HepG2 (cell line): ENCODE measurements around the gene C16orf78. TPM values are rescaled to one million over a fixed set of nuclear protein-coding genes. Genes with fewer than 3 reads are reported as not detected.

Experiments
- ATAC-seq: fragments of 200-7000 bp; cut with Tn5 transposase; 3 replicates; pipeline ENCODE4 v1.9.1; 2020; ENCODE audit warnings: mild to moderate bottlenecking, moderate library complexity
- BruUV-seq: library from RNA; stranded (reverse); fragments of 400-500 nt; replicated peaks from 2 replicates; lab custom pipeline; 2021; lab: Mats Ljungman, UMichigan
- CTCF ChIA-PET: fragments of 300-600 bp; formaldehyde crosslinking; extraction: SDS; loops from one replicate; lab custom pipeline; 2021; ENCODE audit warnings: low total read pairs, inconsistent platforms, low intra/inter-chr PET ratio; lab: Yijun Ruan, JAX
- POLR2A ChIA-PET: fragments of 350-600 bp; sonication (Branson Sonifier 250); formaldehyde crosslinking; loops from one replicate; lab custom pipeline; 2020; ENCODE audit warnings: antibody characterized with exemption, inconsistent platforms; lab: Yijun Ruan, JAX
- DNase-seq: peaks from one replicate; pipeline ENCODE4 v3.0.0-alpha.2; 2015; ENCODE audit warnings: low spot score
- FAIRE-seq: peaks from 3 replicates; lab custom pipeline; 2011; peaks lifted over from hg19 to GRCh38; lab: Jason Lieb, UNC
- H2AFZ ChIP-seq: one replicate; pipeline ENCODE4 v1.6.1; 2011; ENCODE audit warnings: low read length, inconsistent platforms
- H3K27ac ChIP-seq: fragments of 300-600 bp; 3 replicates; pipeline ENCODE4 v1.8.0; 2011; ENCODE audit warnings: mixed run types, mild to moderate bottlenecking, mixed read lengths, low read length, inconsistent platforms; ENCODE audit not compliant: insufficient read depth; ENCODE audit errors: extremely low read length
- H3K27me3 ChIP-seq, 2 experiments: fragments of 200-600 bp in 1 of 2; 2 replicates in 1 of 2; 3 replicates in 1 of 2; pipeline versions ENCODE4 v1.6.0 to v1.8.0; 2011; ENCODE audit warnings: low read length in 2 of 2, mild to moderate bottlenecking in 2 of 2, moderate library complexity in 2 of 2, inconsistent platforms in 1 of 2; ENCODE audit not compliant: insufficient read depth in 2 of 2, control insufficient read depth in 1 of 2
- H3K36me3 ChIP-seq, 2 experiments: fragments of 200-600 bp in 1 of 2; replicated peaks in 1 of 2; 2 replicates in 1 of 2; 3 replicates in 1 of 2; pipeline versions ENCODE4 v1.5.1 to v1.8.0; 2011; ENCODE audit warnings: low read length in 2 of 2, inconsistent platforms in 1 of 2; ENCODE audit not compliant: insufficient read depth in 2 of 2, control insufficient read depth in 1 of 2
- H3K4me1 ChIP-seq: 2 replicates; pipeline ENCODE4 v1.5.1; 2012; ENCODE audit warnings: low read length, inconsistent platforms; ENCODE audit not compliant: insufficient read depth
- H3K4me2 ChIP-seq: 2 replicates; pipeline ENCODE4 v1.6.0; 2011; ENCODE audit warnings: low read depth, low read length, inconsistent platforms
- H3K4me3 ChIP-seq, 3 experiments: fragments of 200-600 bp in 1 of 3; sonication (generic), shearing (Covaris generic) in 1 of 3; replicated peaks in 1 of 3; 2 replicates each; pipeline ENCODE4 v1.5.1; 2011 to 2016; ENCODE audit warnings: low read length in 3 of 3, inconsistent platforms in 2 of 3, low read depth in 2 of 3, mild to moderate bottlenecking in 2 of 3, control low read depth in 1 of 3, mixed read lengths in 1 of 3; ENCODE audit not compliant: insufficient read depth in 1 of 3
- H3K79me2 ChIP-seq: one replicate; pipeline ENCODE4 v1.6.1; 2011; ENCODE audit warnings: low read length, inconsistent platforms; ENCODE audit not compliant: insufficient read depth
- H3K9ac ChIP-seq: 2 replicates; pipeline ENCODE4 v1.6.0; 2011; ENCODE audit warnings: mild to moderate bottlenecking, low read depth, low read length, inconsistent platforms; ENCODE audit not compliant: insufficient read depth
- H3K9me3 ChIP-seq: 2 replicates; pipeline ENCODE4 v1.5.1; 2012; ENCODE audit warnings: mild to moderate bottlenecking, low read length
- H4K20me1 ChIP-seq: 2 replicates; pipeline ENCODE4 v1.6.0; 2011; ENCODE audit warnings: inconsistent platforms, mild to moderate bottlenecking, low read length, moderate library complexity; ENCODE audit not compliant: insufficient read depth
- CBX1 ChIP-seq: IDR thresholded peaks from one replicate; pipeline ENCODE4 v1.6.1; 2016; ENCODE audit warnings: antibody characterized with exemption, low read depth
- HMGXB3 ChIP-seq: sonication (generic); formaldehyde crosslinking; IDR thresholded peaks from 2 replicates; pipeline ENCODE4 v1.4.0; 2020; ENCODE audit warnings: missing genetic modification reagents, borderline replicate concordance
- HOXA9 ChIP-seq: sonication (generic); formaldehyde crosslinking; IDR thresholded peaks from 2 replicates; pipeline ENCODE4 v1.8.1; 2022; ENCODE audit warnings: missing genetic modification reagents, mild to moderate bottlenecking, moderate library complexity, borderline replicate concordance
- MIXL1 ChIP-seq: IDR thresholded peaks from 2 replicates; pipeline ENCODE4 v1.6.1; 2016
- PCBP2 ChIP-seq: fragments of 200-400 bp; formaldehyde crosslinking; optimal IDR thresholded peaks from 2 replicates; pipeline ENCODE3; 2018; ENCODE audit warnings: low read length, low read depth; ENCODE audit not compliant: poor library complexity, severe bottlenecking
- PPARG ChIP-seq: conservative IDR thresholded peaks from 2 replicates; pipeline ENCODE4 v1.6.1; 2016; ENCODE audit warnings: missing biosample characterization, missing genetic modification reagents
- SOX5 ChIP-seq: IDR thresholded peaks from 2 replicates; pipeline ENCODE4 v1.6.1; 2016; ENCODE audit warnings: borderline replicate concordance
- STAG1 ChIP-seq: sonication (generic); formaldehyde crosslinking; IDR thresholded peaks from 2 replicates; pipeline ENCODE4 v1.4.0; 2020; ENCODE audit warnings: missing genetic modification reagents
- TARDBP ChIP-seq: sonication (generic); formaldehyde crosslinking; IDR thresholded peaks from 2 replicates; pipeline ENCODE4 v1.8.0; 2022; ENCODE audit warnings: mild to moderate bottlenecking, missing genetic modification reagents
- XRCC5 ChIP-seq: fragments of 200-400 bp; formaldehyde crosslinking; optimal IDR thresholded peaks from 2 replicates; pipeline ENCODE3; 2017; ENCODE audit warnings: mild to moderate bottlenecking, low read length
- ZNF230 ChIP-seq: sonication (generic); formaldehyde crosslinking; IDR thresholded peaks from 2 replicates; pipeline ENCODE4 v1.4.0; 2020; ENCODE audit warnings: mild to moderate bottlenecking, missing genetic modification reagents
- ZNF441 ChIP-seq: sonication (generic); formaldehyde crosslinking; IDR thresholded peaks from 2 replicates; pipeline ENCODE4 v1.7.0; 2021; ENCODE audit warnings: missing genetic modification reagents, borderline replicate concordance
- ZNF605 ChIP-seq: sonication (generic); formaldehyde crosslinking; IDR thresholded peaks from 2 replicates; pipeline ENCODE4 v1.8.0; 2022; ENCODE audit warnings: mild to moderate bottlenecking, missing genetic modification reagents
- ZNF691 ChIP-seq: sonication (generic); formaldehyde crosslinking; IDR thresholded peaks from 2 replicates; pipeline ENCODE4 v1.4.0; 2020; ENCODE audit warnings: missing genetic modification reagents, low read depth, mild to moderate bottlenecking, borderline replicate concordance
- ZNF747 ChIP-seq: sonication (generic); formaldehyde crosslinking; IDR thresholded peaks from 2 replicates; pipeline ENCODE4 v1.8.1; 2023; ENCODE audit warnings: missing genetic modification reagents, mild to moderate bottlenecking, borderline replicate concordance
- WGBS: methylation state at CpG from one replicate; pipeline ENCODE4 v1.1.6; 2017; ENCODE audit warnings: low lambda C conversion rate; 5-methylcytosine and 5-hydroxymethylcytosine counted together
- in situ Hi-C: cut with HindIII; loops from 2 replicates; pipeline ENCODE4 v1.10.0; 2017; ENCODE audit warnings: low pct_unique_long_range_greater_than_20kb; ENCODE audit not compliant: extremely low pct_ligation_motif_present
- intact Hi-C: fragments of 100-400 bp; cut with micrococcal nuclease; formaldehyde crosslinking; loops from one replicate; pipeline ENCODE4 v1.10.0; 2022; ENCODE audit not compliant: unreplicated experiment
- polyA plus RNA-seq, 8 experiments: library from polyadenylated mRNA; depleted of rRNA in 3 of 8; stranded (reverse) in 7 of 8; unstranded in 1 of 8; fragments of >200 nt; fragmentation: Illumina TruSeq in 4 of 8; extraction: Trizol in 4 of 8; gene quantifications; 2 replicates each; pipeline versions ENCODE4 v1.2.1 to v1.2.3, GENCODE V29; 2011 to 2016; ENCODE audit warnings: low read depth in 4 of 8, missing spikeins in 1 of 8, mixed read lengths in 1 of 8; ENCODE audit not compliant: insufficient read depth in 1 of 8
- total RNA-seq, 5 experiments: library from RNA; depleted of rRNA; stranded (reverse); fragments of >200 nt; fragmentation: Illumina TruSeq; extraction: Trizol; gene quantifications; 2 replicates each; pipeline ENCODE4 v1.2.3, GENCODE V29; 2016; ENCODE audit warnings: low read depth in 1 of 5
- TF ChIP-seq, protein P1 (sequence below): sonication (generic); formaldehyde crosslinking; IDR thresholded peaks from 2 replicates; pipeline ENCODE4 v1.8.1; 2022; ENCODE audit warnings: mild to moderate bottlenecking, missing genetic modification reagents

C16orf78 gene
- total and polyA plus RNA-seq, 2 of the 13 experiments (the other 11 are each of a cell fraction or from before 2014, with no cell fraction given): not detected

- TF ChIP-seq, protein P1, sequence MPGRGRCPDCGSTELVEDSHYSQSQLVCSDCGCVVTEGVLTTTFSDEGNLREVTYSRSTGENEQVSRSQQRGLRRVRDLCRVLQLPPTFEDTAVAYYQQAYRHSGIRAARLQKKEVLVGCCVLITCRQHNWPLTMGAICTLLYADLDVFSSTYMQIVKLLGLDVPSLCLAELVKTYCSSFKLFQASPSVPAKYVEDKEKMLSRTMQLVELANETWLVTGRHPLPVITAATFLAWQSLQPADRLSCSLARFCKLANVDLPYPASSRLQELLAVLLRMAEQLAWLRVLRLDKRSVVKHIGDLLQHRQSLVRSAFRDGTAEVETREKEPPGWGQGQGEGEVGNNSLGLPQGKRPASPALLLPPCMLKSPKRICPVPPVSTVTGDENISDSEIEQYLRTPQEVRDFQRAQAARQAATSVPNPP (CRISPR knock-in tag): no peak
Measured at GRCh38 chr16:49405530-49405929, 31.9 kb downstream of the C16orf78 start (continued).

GRCh38 chr16:49407873-49408550 lies 34.4 kb downstream of the C16orf78 start:
- POLR2A ChIA-PET: no interaction called here
- TF ChIP-seq CBX1 (no peak), ZNF605 (no peak), ZNF691 (CRISPR knock-in tag) (peak; percentile 57; the same call in 1 of the 2 replicates), XRCC5 (peak; percentile 93), ZNF441 (CRISPR knock-in tag) (no peak), HOXA9 (CRISPR knock-in tag) (no peak), ZNF230 (0 out of 2 replicates have a peak, but pooled peaks have one; percentile 28), HMGXB3 (CRISPR knock-in tag) (no peak), SOX5 (0 out of 2 replicates have a peak, but pooled peaks have one; percentile 20), MIXL1 (CRISPR knock-in tag) (0 out of 2 replicates have a peak, but pooled peaks have one; percentile 25), STAG1 (CRISPR knock-in tag) (peak; percentile 98), PCBP2 (no peak), TARDBP (CRISPR knock-in tag) (peak; percentile 57; the same call in 1 of the 2 replicates), PPARG (CRISPR knock-in tag) (no peak), ZNF747 (CRISPR knock-in tag) (0 out of 2 replicates have a peak, but pooled peaks have one; percentile 22)

More at GRCh38 chr16:49407873-49408550, 34.4 kb downstream of the C16orf78 start:
- CTCF ChIA-PET: interaction anchor here (1.1 to 2.2 kb wide), 3 partner anchors 82 to 514 kb away, joined by 3 to 22 read pairs (median 8); no protein-coding TSS in a partner anchor
- H3K27ac ChIP-seq: no peak overlapping the region
- H3K9ac ChIP-seq: no peak overlapping the region
- DNase-seq (peak; percentile 76), FAIRE-seq (peak; percentile 87), ATAC-seq (peak; percentile 99)
- H4K20me1 ChIP-seq: no peaks in the 10 kb centered on the region
- H3K4me2 ChIP-seq: no peak overlapping the region
- intact Hi-C loops: loop anchor here (1.0 kb wide), 1 partner anchor 514 kb away; no protein-coding TSS in a partner anchor
- H3K4me1 ChIP-seq: no peaks in the 10 kb centered on the region
- H3K4me3 ChIP-seq: no peak overlapping the region
- no peak overlapping the region for H2AFZ ChIP-seq
- 13% methylated on average over 17 of the region's 17 CpGs for WGBS
- no peaks in the 10 kb centered on the region for H3K79me2 ChIP-seq
- in situ Hi-C loops: no loop called here
- no peaks in the 10 kb centered on the region for H3K9me3 ChIP-seq
- H3K36me3 ChIP-seq: no peaks in the 10 kb centered on the region
- H3K27me3 ChIP-seq: no peaks in the 10 kb centered on the region
- no TSS peak for BruUV-seq
